Bronchial epithelial cell (primary cell): ENCODE results near the gene AP1AR. TPM values are rescaled to one million over a fixed set of nuclear protein-coding genes. Genes with fewer than 3 reads are reported as not detected.

Source experiments
- DNase-seq: peaks from one replicate; pipeline ENCODE4 v3.0.0-alpha.2; 2010; ENCODE audit warnings: low read depth
- FAIRE-seq: peaks from 2 replicates; lab custom pipeline; 2011; peaks lifted over from hg19 to GRCh38; lab: Jason Lieb, UNC
- H3K27me3 ChIP-seq: 2 replicates; pipeline ENCODE4 v1.5.1; 2011; ENCODE audit warnings: low read length; ENCODE audit not compliant: control insufficient read depth, insufficient read depth
- H3K36me3 ChIP-seq: 2 replicates; pipeline ENCODE4 v1.5.1; 2011; ENCODE audit warnings: low read length; ENCODE audit not compliant: control insufficient read depth, insufficient read depth
- H3K4me3 ChIP-seq: 2 replicates; pipeline ENCODE4 v1.5.1; 2011; ENCODE audit warnings: mild to moderate bottlenecking, low read depth, low read length, control low read depth
- CTCF ChIP-seq: IDR thresholded peaks from 2 replicates; pipeline ENCODE4 v1.5.1; 2011; ENCODE audit warnings: mild to moderate bottlenecking, moderate library complexity, low read length, control low read depth, inconsistent platforms; ENCODE audit not compliant: insufficient read depth, severe bottlenecking
- total RNA-seq: library from RNA; depleted of rRNA; stranded (reverse); fragments of >200 nt; gene quantifications from 2 replicates; pipeline ENCODE4 v1.2.1, GENCODE V29; 2014

The AP1AR gene
- total RNA-seq, 1 donor from 2014 or later = 58.4 TPM

GRCh38 chr4:112213856-112214255 lies 17.7 kb upstream of the AP1AR start:
- no peaks in the 10 kb centered on the region for H3K36me3 ChIP-seq
- peak; percentile 70 for DNase-seq
- TF ChIP-seq CTCF = no peak
- H3K4me3 ChIP-seq = no peak overlapping the region
- FAIRE-seq = no peak
- no peaks in the 10 kb centered on the region for H3K27me3 ChIP-seq

- no peak for FAIRE-seq
- TF ChIP-seq CTCF = peak; percentile 44
Observed at GRCh38 chr4:112214390-112215264, 17.0 kb upstream of the AP1AR start.

GRCh38 chr4:112219826-112220366 lies 11.7 kb upstream of the AP1AR start:
- no peak for TF ChIP-seq CTCF
- Histone ChIP-seq H3K4me3 (no peak overlapping the region), H3K27me3 (no peaks in the 10 kb centered on the region), H3K36me3 (no peaks in the 10 kb centered on the region)
- FAIRE-seq (peak; percentile 28), DNase-seq (no peak)

More at GRCh38 chr4:112214390-112215264, 17.0 kb upstream of the AP1AR start:
- no peak overlapping the region for H3K4me3 ChIP-seq
- H3K27me3 ChIP-seq = no peaks in the 10 kb centered on the region
- no peaks in the 10 kb centered on the region for H3K36me3 ChIP-seq
- peak; percentile 36 for DNase-seq

GRCh38 chr4:112222219-112222955 lies 9.2 kb upstream of the AP1AR start:
- Histone ChIP-seq H3K4me3 (no peak overlapping the region), H3K27me3 (no peaks in the 10 kb centered on the region), H3K36me3 (no peaks in the 10 kb centered on the region)
- no peak for TF ChIP-seq CTCF
- DNase-seq = no peak
- FAIRE-seq = no peak

GRCh38 chr4:112225157-112225556 lies 6.4 kb upstream of the AP1AR start:
- no peak for FAIRE-seq
- H3K4me3 ChIP-seq = no peak overlapping the region

More at GRCh38 chr4:112225157-112225556, 6.4 kb upstream of the AP1AR start:
- no peaks in the 10 kb centered on the region for H3K36me3 ChIP-seq
- DNase-seq = no peak
- no peaks in the 10 kb centered on the region for H3K27me3 ChIP-seq
- no peak for TF ChIP-seq CTCF
